ENCODE data around the gene ALG2. TPM values are rescaled to one million over a fixed set of nuclear protein-coding genes. Genes with fewer than 3 reads are reported as not detected.

ALG2 gene
- polyA plus RNA-seq, 4 donors, result 42.6 to 50.5 (median 43.8) TPM

GRCh38 chr9:99177576-99178366 lies 44.0 kb downstream of the ALG2 start:
- no peak for DNase-seq (ENCODE audit: low read depth in 4 of 4, low spot score in 2 of 4)

- DNase-seq (ENCODE audit: low read depth in 4 of 4, low spot score in 2 of 4), result no peak
Observed at GRCh38 chr9:99176527-99177013, 45.2 kb downstream of the ALG2 start.

GRCh38 chr9:99173570-99174504 lies 47.9 kb downstream of the ALG2 start:
- no peak for DNase-seq (ENCODE audit: low read depth in 4 of 4, low spot score in 2 of 4)

- no peak for DNase-seq (ENCODE audit: low read depth in 4 of 4, low spot score in 2 of 4)
Observed at GRCh38 chr9:99172124-99173091, 49.3 kb downstream of the ALG2 start.

GRCh38 chr9:99171225-99172123 lies 50.3 kb downstream of the ALG2 start:
- no peak for DNase-seq (ENCODE audit: low read depth in 4 of 4, low spot score in 2 of 4)

GRCh38 chr9:99169982-99170761 lies 51.6 kb downstream of the ALG2 start:
- peak in 2 of 4 donors; percentile 18 to 50 for DNase-seq (ENCODE audit: low read depth in 4 of 4, low spot score in 2 of 4)

- no peak for DNase-seq (ENCODE audit: low read depth in 4 of 4, low spot score in 2 of 4)
Observed at GRCh38 chr9:99169086-99169485, 52.7 kb downstream of the ALG2 start.

- DNase-seq (ENCODE audit: low read depth in 4 of 4, low spot score in 2 of 4), result no peak
Observed at GRCh38 chr9:99167694-99168093, 54.0 kb downstream of the ALG2 start.

GRCh38 chr9:99167119-99167518 lies 54.6 kb downstream of the ALG2 start:
- DNase-seq (ENCODE audit: low read depth in 4 of 4, low spot score in 2 of 4), result no peak

Other genes starting within 250 kb of the ALG2 start
- gene TGFBR1, start 116.8 kb downstream of the ALG2 start, polyA plus RNA-seq (ENCODE audit: insufficient read length in 4 of 4), result 10 to 100 TPM; 41.7 to 51.5 (median 46.5) TPM
- 100 to 1,000 TPM; 136 to 194 (median 154) TPM for gene SEC61B, start 340 bp upstream of the ALG2 start, polyA plus RNA-seq (ENCODE audit: insufficient read length in 4 of 4)

All from left renal cortex interstitium (tissue), 4 donors.